GM21515 (cell line): ENCODE measurements around the gene EPDR1.
"Not testable (repeated sequence)": the region's sequence is repeated elsewhere in the genome, so short reads cannot be mapped to it uniquely, and the experiment has no call there.

Source experiments
- ATAC-seq: cut with Tn5 transposase; IDR thresholded peaks from one replicate; pipeline ENCODE4 v1.9.1; 2021; ENCODE audit not compliant: unreplicated experiment

Gene EPDR1

DNA sequence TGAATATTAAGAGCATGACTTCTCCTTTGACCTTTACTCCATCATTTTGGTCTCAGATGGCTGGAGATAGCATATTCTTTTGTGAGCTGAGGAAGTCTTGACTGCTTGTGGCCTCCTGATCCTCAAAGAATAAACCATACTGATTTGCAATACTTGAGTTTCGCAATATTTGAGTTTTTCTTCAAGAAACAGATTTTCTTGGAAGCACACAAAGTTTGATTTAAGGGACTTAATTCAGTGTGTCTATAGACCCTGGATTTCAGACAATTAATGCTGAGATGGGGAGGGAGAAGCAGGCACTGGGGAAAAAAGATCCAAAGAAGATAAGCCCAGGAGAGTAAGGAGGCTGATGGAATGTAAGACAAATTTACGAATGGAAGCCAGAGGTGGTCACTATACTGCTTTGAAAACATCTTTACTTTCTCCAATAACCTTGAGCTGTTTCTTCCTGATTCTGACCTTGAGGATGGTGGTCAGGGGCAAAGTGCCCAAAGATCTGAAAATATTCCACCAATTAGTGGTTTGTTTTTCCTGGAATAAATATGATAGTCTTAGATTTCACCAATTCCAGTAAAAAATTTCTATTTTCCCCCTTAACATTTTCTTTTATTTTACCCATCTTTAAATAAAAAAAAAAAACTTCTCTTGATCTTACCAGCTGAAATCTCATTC is 7.5 kb downstream of the EPDR1 start:
- ATAC-seq, result no peak

- no peak for ATAC-seq
Measured at GRCh38 chr7:37928878-37929277, 8.4 kb downstream of the EPDR1 start.

GRCh38 chr7:37930226-37930948 is 9.9 kb downstream of the EPDR1 start:
- no peak for ATAC-seq

GRCh38 chr7:37932543-37932942 is 12.1 kb downstream of the EPDR1 start:
- no peak for ATAC-seq

GRCh38 chr7:37933018-37933566 is 12.7 kb downstream of the EPDR1 start:
- no peak for ATAC-seq

GRCh38 chr7:37942934-37943610 is 22.6 kb downstream of the EPDR1 start:
- ATAC-seq, result no peak

DNA sequence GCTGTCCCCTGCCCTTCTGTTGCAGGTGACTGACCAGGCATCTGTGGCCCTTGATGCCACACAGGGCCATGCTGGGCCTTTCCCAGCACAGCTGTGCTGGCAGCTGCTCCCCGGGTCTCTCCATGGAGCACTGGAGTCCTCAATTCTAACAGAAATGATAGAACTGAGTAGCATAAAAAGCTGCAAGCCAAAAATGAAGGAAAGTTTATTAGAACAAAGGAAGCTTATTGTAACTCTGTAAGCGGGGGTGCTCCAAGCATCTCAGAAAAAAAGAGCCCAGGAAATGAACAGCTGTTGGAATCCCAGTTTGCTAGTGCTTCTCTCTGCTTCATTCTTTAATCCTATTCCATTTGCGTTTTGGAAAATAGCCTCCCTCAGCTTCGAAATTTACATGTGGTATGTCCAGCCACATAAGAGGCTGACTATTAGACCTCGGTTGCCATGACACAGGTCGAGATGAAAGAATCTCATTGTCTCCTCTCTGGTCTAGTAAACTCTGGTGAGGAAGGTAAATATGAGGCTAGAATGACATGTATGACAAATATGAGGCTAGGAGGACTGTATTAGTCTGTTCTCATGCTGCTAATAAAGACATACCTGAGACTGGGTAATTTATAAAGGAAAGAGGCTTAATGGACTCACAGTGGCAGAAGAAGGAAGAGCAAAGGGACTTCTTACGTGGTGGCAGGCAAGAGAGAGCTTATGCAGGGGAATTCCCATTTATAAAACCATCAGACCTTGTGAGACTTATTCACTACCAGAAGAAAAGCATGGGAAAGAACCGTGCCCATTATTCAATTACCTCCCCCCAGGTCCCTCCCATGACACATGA is 23.7 kb downstream of the EPDR1 start:
- ATAC-seq, result no peak

GRCh38 chr7:37944737-37945054 is 24.3 kb downstream of the EPDR1 start:
- no peak for ATAC-seq

DNA sequence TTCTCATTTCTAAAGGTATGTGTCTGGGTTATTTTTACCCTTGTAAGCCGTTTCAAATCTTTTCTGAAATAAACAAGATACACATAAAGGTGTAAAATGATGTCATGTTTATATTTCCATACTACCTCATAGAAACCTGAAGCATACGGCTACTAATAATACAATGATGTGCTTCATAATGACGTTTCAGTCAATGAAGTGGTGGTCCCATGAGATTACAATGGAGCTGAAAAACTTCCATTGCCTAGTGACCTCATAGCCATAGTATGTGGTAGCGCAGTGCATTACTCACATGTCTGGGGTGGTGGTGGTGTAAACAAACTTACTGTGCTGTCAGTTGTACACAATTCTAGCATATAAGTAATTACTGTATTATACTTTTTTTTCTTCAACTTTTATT is 24.9 kb downstream of the EPDR1 start:
- no peak for ATAC-seq

DNA sequence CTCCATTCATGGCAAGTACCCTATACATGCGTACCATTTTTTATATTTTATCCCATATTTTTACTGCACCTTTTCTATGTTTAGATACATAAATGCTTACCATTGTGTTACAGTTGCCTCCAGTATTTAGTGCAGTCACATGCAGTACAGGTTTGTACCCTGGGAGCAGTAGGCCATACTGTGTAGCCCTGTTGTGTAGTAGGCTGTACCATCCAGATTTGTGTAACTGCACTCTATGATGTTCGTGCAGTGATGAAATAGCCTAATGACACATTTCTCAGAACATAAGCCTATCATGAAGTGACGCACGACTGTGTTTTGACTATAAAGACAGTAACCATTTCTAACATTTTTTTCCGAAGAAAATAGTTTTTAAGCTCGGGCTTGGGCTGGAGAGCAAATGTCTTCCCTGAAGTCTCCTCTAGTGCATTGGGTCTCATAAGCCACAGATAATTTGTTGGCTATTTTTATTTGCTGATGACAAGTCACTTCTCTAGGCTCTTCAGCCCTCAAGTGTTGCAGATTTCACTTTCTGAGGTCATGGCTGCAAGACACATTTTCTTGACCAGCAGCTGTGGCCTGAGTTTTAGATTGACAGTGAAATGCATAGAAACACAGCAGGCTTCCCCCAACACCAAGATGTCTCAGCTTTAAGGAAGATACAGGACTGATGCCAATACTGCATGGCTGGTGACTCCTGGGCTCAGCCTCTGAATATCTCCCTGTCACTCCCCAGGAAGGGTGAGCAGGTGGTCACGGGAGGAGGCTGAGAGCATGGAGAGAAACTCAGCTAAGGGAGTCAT is 26.9 kb downstream of the EPDR1 start:
- no peak for ATAC-seq

DNA sequence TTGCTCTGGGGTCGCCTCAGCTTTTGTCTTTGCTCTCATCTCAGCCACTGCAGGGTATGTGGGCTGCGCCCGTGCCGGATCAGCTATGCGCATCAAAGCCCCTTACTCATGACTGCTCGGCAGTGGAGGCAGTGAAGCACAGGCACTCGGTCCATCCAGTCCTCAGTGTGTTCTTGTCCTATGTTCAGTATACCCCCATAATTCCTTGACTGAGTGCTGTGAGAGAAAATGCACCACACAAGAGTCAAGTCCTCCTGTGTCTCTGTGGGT is 27.4 kb downstream of the EPDR1 start:
- no peak for ATAC-seq

DNA sequence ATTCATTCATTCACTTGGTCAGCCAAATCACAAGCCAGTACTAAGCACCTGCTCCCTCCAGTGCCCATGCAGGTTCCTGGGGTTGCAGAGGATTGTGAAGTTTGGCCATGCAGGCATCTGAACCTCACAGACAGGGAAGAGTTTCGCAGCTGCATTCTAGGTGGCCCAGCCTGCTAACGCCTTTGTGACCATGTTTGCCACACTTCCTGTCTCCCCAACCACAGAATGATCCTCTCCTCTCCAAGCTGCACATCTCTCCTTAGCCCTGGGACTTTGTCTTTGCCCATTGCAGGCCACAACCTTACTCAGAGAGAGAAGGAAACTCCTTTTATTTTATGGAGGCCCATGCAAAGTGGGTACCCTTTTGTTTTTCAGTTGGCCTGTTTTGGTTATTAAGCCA is 31.8 kb downstream of the EPDR1 start:
- no peak for ATAC-seq

- ATAC-seq, result not testable (repeated sequence)
Measured at GRCh38 chr7:37954217-37954616, 33.8 kb downstream of the EPDR1 start.

- ATAC-seq, result no peak
Measured at GRCh38 chr7:37956791-37957190, 36.4 kb downstream of the EPDR1 start.

DNA sequence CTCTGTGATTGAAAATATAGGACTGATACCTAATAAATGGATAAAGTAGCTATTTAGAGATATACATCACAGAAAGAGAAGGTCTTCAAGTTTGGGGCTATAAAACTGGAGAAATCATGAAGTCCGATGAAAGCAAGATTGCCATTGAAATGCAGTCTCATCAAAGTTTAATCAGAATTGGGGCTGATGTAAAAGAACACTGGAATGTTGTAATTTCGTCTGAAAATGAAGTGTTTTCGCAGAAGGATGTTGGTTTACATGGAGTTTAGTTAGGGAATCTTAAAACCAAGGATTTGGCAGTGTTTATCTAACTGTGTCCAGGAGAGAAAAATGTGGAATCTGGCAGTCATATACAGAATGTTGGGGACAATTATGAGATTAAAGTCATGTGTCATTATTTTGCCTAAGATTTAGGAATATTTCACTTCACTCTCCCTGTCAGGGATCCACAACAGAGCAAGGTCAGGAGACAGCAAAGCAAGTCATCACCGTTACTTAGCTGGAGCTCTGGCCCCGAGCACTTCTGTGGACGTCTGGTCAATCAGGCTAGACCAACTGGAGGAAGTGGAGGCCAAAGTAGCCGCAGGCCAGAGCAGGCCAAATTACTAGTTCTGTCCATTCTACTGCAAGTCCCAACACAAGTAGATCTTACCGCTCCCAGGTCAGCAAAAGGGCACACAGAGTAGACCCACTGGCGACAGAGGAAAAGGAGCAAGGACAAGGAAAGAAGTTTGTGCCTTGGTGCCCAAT is 37.0 kb downstream of the EPDR1 start:
- no peak for ATAC-seq

DNA sequence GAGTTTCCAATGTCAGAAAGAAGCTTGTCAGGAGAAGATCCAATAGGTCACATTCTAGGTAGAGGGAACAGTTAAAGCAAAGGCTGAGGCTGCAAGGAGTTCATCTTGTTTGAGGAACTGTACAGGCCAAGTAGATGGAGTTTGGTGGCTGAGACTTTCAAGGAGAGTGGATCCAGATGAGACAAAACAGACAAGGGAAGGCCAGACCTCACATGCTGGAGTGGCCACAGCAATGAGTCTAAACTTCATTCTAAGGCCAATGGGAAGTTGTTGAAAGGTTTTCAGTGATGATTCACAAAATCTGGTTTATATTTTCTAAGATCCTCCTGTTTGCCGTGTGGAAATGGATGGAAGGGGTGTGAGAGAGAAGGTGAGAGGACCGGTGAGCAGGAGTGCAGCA is 40.0 kb downstream of the EPDR1 start:
- ATAC-seq, result no peak

DNA sequence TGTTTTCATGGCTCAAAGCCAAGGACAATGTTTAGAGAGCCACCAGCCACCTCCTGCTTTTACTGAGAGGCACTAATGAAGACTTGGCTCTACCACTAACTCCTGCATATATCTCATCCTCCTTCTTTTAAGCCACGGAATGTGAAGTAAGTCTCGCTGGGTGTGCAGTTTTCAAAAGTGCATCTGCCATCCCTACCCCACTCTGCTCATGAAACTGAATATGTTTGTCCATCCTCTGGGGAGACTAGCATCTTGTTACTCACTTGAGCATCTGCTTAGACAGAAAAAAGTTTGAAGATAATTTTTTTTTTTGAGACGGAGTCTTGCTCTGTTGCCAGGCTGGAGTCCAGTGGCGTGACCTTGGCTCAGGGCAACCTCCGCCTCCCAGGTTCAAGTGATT is 40.8 kb downstream of the EPDR1 start:
- no peak for ATAC-seq

DNA sequence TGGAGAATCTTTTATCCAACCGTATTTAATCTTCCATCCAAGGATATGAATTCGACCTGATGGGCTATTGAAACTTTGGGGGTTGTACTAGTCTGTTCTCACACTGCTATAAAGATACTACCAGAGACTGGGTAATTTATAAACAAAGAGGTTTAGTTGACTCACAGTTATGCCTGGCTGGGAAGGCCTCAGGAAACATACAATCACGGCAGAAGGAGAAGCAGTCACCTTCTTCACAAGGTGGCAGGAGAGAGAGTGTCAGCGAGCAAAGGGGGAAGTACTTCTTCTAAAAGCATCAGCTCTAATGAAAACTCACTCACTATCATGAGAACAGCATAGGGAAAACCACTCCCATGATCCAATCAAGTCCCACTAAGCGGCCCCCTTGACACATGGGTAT is 43.8 kb downstream of the EPDR1 start:
- ATAC-seq, result no peak

DNA sequence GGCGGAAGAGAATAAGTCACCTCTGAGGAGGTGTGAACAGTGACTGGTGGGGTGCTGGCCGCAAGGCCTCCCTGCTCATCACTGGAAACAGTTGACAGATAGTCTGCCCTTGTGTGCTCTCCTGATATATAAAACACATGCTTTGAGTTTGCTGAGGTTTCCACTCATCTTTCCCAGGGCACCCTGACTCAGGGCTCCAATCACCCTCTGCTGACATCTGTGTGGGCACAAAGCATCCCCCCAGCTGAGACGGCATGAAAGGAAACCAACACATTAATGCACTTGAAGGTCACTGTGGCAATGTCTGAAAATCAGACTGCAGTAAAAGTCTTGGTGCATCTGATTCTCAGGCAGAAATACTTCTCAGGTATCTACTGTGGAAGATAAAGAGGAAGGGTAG is 49.8 kb downstream of the EPDR1 start:
- no peak for ATAC-seq

GRCh38 chr7:37971491-37971890 is 51.1 kb downstream of the EPDR1 start:
- no peak for ATAC-seq
